ENCODE results near the gene HS1BP3. TPM values are rescaled to one million over a fixed set of nuclear protein-coding genes. Genes with fewer than 3 reads are reported as not detected.

Gene HS1BP3
- total and polyA plus RNA-seq, 2 of the 4 experiments (the other 2 are of a cell fraction) = 9.0 to 14.8 TPM

- ATAC-seq (ENCODE audit: low read depth) = no peak; the same call in 1 of the 2 replicates
- peak overlapping the region; percentile 20; the same call in 1 of the 2 replicates for H3K4me3 ChIP-seq (ENCODE audit: insufficient read depth, low read depth, low read length)
- in situ Hi-C loops (cut with MboI; ENCODE audit: low sequenced_read_pairs) = loop anchor here (25.0 kb wide), 1 partner anchor 1095 kb away; no protein-coding TSS in a partner anchor
Measured at GRCh38 chr2:20667531-20668401, 16.9 kb upstream of the HS1BP3 start.

More at GRCh38 chr2:20667531-20668401, 16.9 kb upstream of the HS1BP3 start:
- H4K8ac ChIP-seq (ENCODE audit: low read depth in 2 of 2, low read length in 2 of 2) = no peak overlapping the region
- H2BK5ac ChIP-seq (ENCODE audit: low read depth, low read length, poor library complexity, severe bottlenecking) = no peak overlapping the region
- intact Hi-C loops (cut with micrococcal nuclease) (no loop called here), dilution Hi-C loops (cut with HindIII; ENCODE audit: low sequenced_read_pairs, unreplicated experiment) (no loop called here)
- no peak overlapping the region for H3K27ac ChIP-seq (ENCODE audit: insufficient read depth, low read length)
- no peak overlapping the region for H3K14ac ChIP-seq (replicated peaks; ENCODE audit: low read depth, low read length)
- H3K79me1 ChIP-seq (ENCODE audit: low read depth in 1 of 2, low read length in 2 of 2) = no peaks in the 10 kb centered on the region
- peaks cover 12% of the 10 kb centered on the region; the same call in 1 of the 2 replicates for H3K9me3 ChIP-seq (ENCODE audit: control insufficient read depth, insufficient read depth, low read length)
- TF ChIP-seq NFE2L2 (IDR thresholded peaks at IDR 0.05; ENCODE audit: low read depth, low read length) = no peak
- no peak for TF ChIP-seq BHLHE40 (IDR thresholded peaks at IDR 0.05; ENCODE audit: low read depth, low read length)
- TF ChIP-seq RFX5 (IDR thresholded peaks at IDR 0.05; ENCODE audit: low read depth, low read length) = no peak
- no peak for TF ChIP-seq MAFK (IDR thresholded peaks at IDR 0.05; ENCODE audit: low read depth, low read length)
- no peak for TF ChIP-seq CEBPB (IDR thresholded peaks at IDR 0.05; ENCODE audit: low read depth, low read length)
- H3K36me3 ChIP-seq (ENCODE audit: control insufficient read depth, insufficient read depth, low read length) = no peaks in the 10 kb centered on the region
- BruUV-seq (replicated peaks) = no TSS peak
- peaks cover 16% of the 10 kb centered on the region for H4K20me1 ChIP-seq (ENCODE audit: insufficient read depth, low read length)
- no peak overlapping the region for H3K23ac ChIP-seq (ENCODE audit: low read depth, low read length)
- H3K18ac ChIP-seq (ENCODE audit: low read depth, low read length) = no peak overlapping the region
- no peaks in the 10 kb centered on the region for H3K9me1 ChIP-seq (ENCODE audit: insufficient read depth, low read length)
- H3K56ac ChIP-seq (ENCODE audit: extremely low read depth, insufficient read depth, low read length) = no peak overlapping the region
- H4K5ac ChIP-seq (ENCODE audit: low read depth, low read length) = no peak overlapping the region
- peaks cover 3% of the 10 kb centered on the region; the same call in 1 of the 2 replicates for H3K4me1 ChIP-seq (ENCODE audit: control insufficient read depth, insufficient read depth, low read length)
- H3K4ac ChIP-seq (ENCODE audit: low read depth, low read length) = no peak overlapping the region
- peak overlapping the region; percentile 76 for H2AK9ac ChIP-seq (replicated peaks; ENCODE audit: low read depth, low read length, poor library complexity)
- H2AK5ac ChIP-seq (ENCODE audit: low read depth, low read length) = no peak overlapping the region
- CTCF ChIA-PET = interaction anchor here (0.7 kb wide), 1 partner anchor 195 kb away, joined by 3 read pairs; no protein-coding TSS in a partner anchor
- no peak overlapping the region for H2BK15ac ChIP-seq (ENCODE audit: low read depth, low read length)
- H2BK120ac ChIP-seq (ENCODE audit: low read depth, low read length) = no peak overlapping the region
- H3K27me3 ChIP-seq (ENCODE audit: control insufficient read depth, insufficient read depth, low read length) = peaks cover 95% of the 10 kb centered on the region
- H4K91ac ChIP-seq (ENCODE audit: insufficient read depth, low read depth, low read length) = no peak overlapping the region
- H2BK20ac ChIP-seq (ENCODE audit: low read depth, low read length) = no peak overlapping the region
- 10% methylated on average over 17 of the region's 39 CpGs; no CpG with 5 or more reads in 1 of the 2 experiments for WGBS, 2 experiments (ENCODE audit: extremely low coverage in 2 of 2, insufficient read length in 1 of 2)
- POLR2A ChIA-PET (ENCODE audit: unreplicated experiment) = no interaction called here
- H3K9ac ChIP-seq (ENCODE audit: low read depth, low read length) = no peak overlapping the region
- H2AFZ ChIP-seq (replicated peaks; ENCODE audit: low read length, poor library complexity) = peak overlapping the region; percentile 75
- DNase-seq = no peak
- peak overlapping the region; percentile 64 for H3K4me2 ChIP-seq (ENCODE audit: low read depth, low read length)
